WTC11 (cell line): Measurements from ENCODE around the gene U2SURP. TPM values are rescaled to one million over a fixed set of nuclear protein-coding genes. Genes with fewer than 3 reads are reported as not detected.

Experiments
- ATAC-seq: fragments of 200-7000 bp; cut with Tn5 transposase; 2 replicates; pipeline ENCODE4 v1.10.0; 2021; ENCODE audit warnings: mild to moderate bottlenecking, moderate library complexity
- CTCF ChIA-PET: fragments of 300-600 bp; sonication (Branson Sonifier 250); formaldehyde crosslinking; loops from one replicate; lab custom pipeline; 2021; ENCODE audit warnings: antibody characterized with exemption; lab: Charles Lee
- POLR2A ChIA-PET: fragments of 350-600 bp; sonication (Branson Sonifier 250); formaldehyde crosslinking; loops from one replicate; lab custom pipeline; 2021; ENCODE audit warnings: antibody characterized with exemption; lab: Charles Lee
- DNase-seq: peaks from one replicate; pipeline ENCODE4 v3.0.0; 2021; ENCODE audit warnings: low spot score
- H3K27ac Mint-ChIP-seq: 2 replicates; pipeline ENCODE4 v1.8.0; 2021; ENCODE audit warnings: mixed read lengths
- H3K27me3 Mint-ChIP-seq: 2 replicates; pipeline ENCODE4 v1.8.0; 2021; ENCODE audit warnings: low read depth, mild to moderate bottlenecking, moderate library complexity, mixed read lengths
- H3K36me3 Mint-ChIP-seq: 2 replicates; pipeline ENCODE4 v1.8.0; 2021; ENCODE audit warnings: mixed read lengths
- H3K4me1 Mint-ChIP-seq: 2 replicates; pipeline ENCODE4 v1.8.0; 2022; ENCODE audit warnings: mixed read lengths
- H3K4me3 Mint-ChIP-seq: 2 replicates; pipeline ENCODE4 v1.8.0; 2021; ENCODE audit warnings: mild to moderate bottlenecking, moderate library complexity, mixed read lengths
- H3K9me3 Mint-ChIP-seq: 2 replicates; pipeline ENCODE4 v1.8.0; 2021; ENCODE audit warnings: mixed read lengths
- JUN ChIP-seq: sonication (generic); formaldehyde crosslinking; IDR thresholded peaks from 2 replicates; pipeline ENCODE4 v1.8.0; 2023; ENCODE audit warnings: mild to moderate bottlenecking, missing genetic modification reagents
- NFE2L1 ChIP-seq: sonication (generic); formaldehyde crosslinking; IDR thresholded peaks from 2 replicates; pipeline ENCODE4 v1.8.1; 2023; ENCODE audit warnings: missing genetic modification reagents
- NFYB ChIP-seq: sonication (generic); formaldehyde crosslinking; conservative IDR thresholded peaks from 2 replicates; pipeline ENCODE4 v1.8.0; 2022; ENCODE audit warnings: low read depth, missing genetic modification reagents
- RORB ChIP-seq: fragments of 250-450 bp; sonication (Bioruptor Pico); IDR thresholded peaks from 2 replicates; pipeline ENCODE4 v1.9.0; 2021; ENCODE audit warnings: mild to moderate bottlenecking
- SMAD3 ChIP-seq: sonication (generic); formaldehyde crosslinking; IDR thresholded peaks from 2 replicates; pipeline ENCODE4 v1.8.0; 2022; ENCODE audit warnings: missing genetic modification reagents, mild to moderate bottlenecking, borderline replicate concordance
- TP53 ChIP-seq: sonication (generic); formaldehyde crosslinking; IDR thresholded peaks from 2 replicates; pipeline ENCODE4 v1.8.1; 2023; ENCODE audit warnings: mild to moderate bottlenecking, missing genetic modification reagents
- total RNA-seq: library from RNA; stranded (reverse); gene quantifications from 3 replicates; pipeline ENCODE4 v1.2.3, GENCODE V29; 2021
- TF ChIP-seq, protein P1 (sequence below): fragments of 200-600 bp; IDR thresholded peaks from 2 replicates; pipeline ENCODE4 v1.8.0; 2022; ENCODE audit warnings: antibody characterized with exemption
- TF ChIP-seq, protein P2 (sequence below): sonication (generic); formaldehyde crosslinking; conservative IDR thresholded peaks from 2 replicates; pipeline ENCODE4 v1.8.1; 2023; ENCODE audit warnings: mild to moderate bottlenecking, low read depth, missing genetic modification reagents, moderate library complexity
- TF ChIP-seq, protein P3 (sequence below): fragments of 250-450 bp; sonication (Bioruptor Pico); conservative IDR thresholded peaks from 2 replicates; pipeline ENCODE4 v1.9.0; 2021; ENCODE audit warnings: mild to moderate bottlenecking
- TF ChIP-seq, protein P4 (sequence below): sonication (generic); formaldehyde crosslinking; IDR thresholded peaks from 2 replicates; pipeline ENCODE4 v1.8.1; 2022; ENCODE audit warnings: mild to moderate bottlenecking, missing genetic modification reagents, moderate library complexity, borderline replicate concordance
- TF ChIP-seq, protein P5 (sequence below): sonication (generic); formaldehyde crosslinking; IDR thresholded peaks from 2 replicates; pipeline ENCODE4 v1.8.1; 2022; ENCODE audit warnings: missing genetic modification reagents, borderline replicate concordance
- TF ChIP-seq, protein P6 (sequence below): sonication (generic); formaldehyde crosslinking; IDR thresholded peaks from 2 replicates; pipeline ENCODE4 v1.8.0; 2022; ENCODE audit warnings: mild to moderate bottlenecking, missing genetic modification reagents
- TF ChIP-seq, protein P7 (sequence below): sonication (generic); formaldehyde crosslinking; IDR thresholded peaks from 2 replicates; pipeline ENCODE4 v1.8.1; 2023; ENCODE audit warnings: mild to moderate bottlenecking, moderate library complexity, missing genetic modification reagents
- TF ChIP-seq, protein P8 (sequence below): sonication (generic); formaldehyde crosslinking; IDR thresholded peaks from 2 replicates; pipeline ENCODE4 v1.8.0; 2022; ENCODE audit warnings: mild to moderate bottlenecking, missing genetic modification reagents
- TF ChIP-seq, protein P9 (sequence below): sonication (generic); formaldehyde crosslinking; IDR thresholded peaks from 2 replicates; pipeline ENCODE4 v1.8.1; 2023; ENCODE audit warnings: mild to moderate bottlenecking, missing genetic modification reagents, moderate library complexity
- TF ChIP-seq, protein P10 (sequence below): sonication (generic); formaldehyde crosslinking; IDR thresholded peaks from 2 replicates; pipeline ENCODE4 v1.8.0; 2022; ENCODE audit warnings: mild to moderate bottlenecking, missing genetic modification reagents

The U2SURP gene
- total RNA-seq, 1 experiment from 2014 or later = 133 TPM

DNA sequence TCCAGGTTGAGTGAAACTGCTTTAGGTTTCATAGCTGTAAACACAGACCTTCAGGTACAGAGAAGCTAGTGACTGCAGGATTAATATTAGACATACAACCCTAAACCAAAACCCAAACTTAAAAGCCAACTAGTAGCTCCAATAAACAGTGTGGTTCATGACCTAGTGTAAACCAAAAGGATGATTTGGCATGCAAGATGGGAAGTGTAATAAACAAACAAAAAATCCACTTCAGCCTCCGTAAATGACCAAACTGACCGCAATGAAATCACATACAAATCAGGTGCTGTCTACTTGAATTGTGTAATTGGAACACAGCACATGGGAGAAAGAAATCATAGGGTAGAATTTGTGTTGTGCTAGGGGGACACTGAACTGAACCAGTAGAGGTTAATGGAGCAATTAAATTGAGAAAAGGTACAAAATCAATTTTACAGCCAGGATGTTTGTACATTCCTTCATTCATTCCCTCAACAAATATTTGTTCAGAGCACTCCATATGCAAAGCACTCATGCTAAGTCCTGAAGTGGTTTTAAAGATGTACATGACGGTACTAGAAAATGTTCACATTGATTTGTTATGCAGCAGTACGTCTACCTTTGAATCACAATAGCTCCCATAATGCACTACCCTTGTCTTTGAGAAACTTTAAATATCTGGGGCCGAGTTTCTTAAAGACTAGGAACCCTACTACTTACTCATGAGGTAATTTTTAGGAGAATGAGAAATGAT, 96.8 kb downstream of the U2SURP start:
- no peaks in the 10 kb centered on the region; the same call in 1 of the 2 replicates for H3K27me3 Mint-ChIP-seq
- H3K36me3 Mint-ChIP-seq = peaks cover 13% of the 10 kb centered on the region
- POLR2A ChIA-PET = no interaction called here
- no peak for ATAC-seq
- CTCF ChIA-PET = interaction anchor here (1.0 kb wide), 2 partner anchors 23 to 576 kb away, joined by 3 read pairs; no protein-coding TSS in a partner anchor
- TF ChIP-seq, protein P1, sequence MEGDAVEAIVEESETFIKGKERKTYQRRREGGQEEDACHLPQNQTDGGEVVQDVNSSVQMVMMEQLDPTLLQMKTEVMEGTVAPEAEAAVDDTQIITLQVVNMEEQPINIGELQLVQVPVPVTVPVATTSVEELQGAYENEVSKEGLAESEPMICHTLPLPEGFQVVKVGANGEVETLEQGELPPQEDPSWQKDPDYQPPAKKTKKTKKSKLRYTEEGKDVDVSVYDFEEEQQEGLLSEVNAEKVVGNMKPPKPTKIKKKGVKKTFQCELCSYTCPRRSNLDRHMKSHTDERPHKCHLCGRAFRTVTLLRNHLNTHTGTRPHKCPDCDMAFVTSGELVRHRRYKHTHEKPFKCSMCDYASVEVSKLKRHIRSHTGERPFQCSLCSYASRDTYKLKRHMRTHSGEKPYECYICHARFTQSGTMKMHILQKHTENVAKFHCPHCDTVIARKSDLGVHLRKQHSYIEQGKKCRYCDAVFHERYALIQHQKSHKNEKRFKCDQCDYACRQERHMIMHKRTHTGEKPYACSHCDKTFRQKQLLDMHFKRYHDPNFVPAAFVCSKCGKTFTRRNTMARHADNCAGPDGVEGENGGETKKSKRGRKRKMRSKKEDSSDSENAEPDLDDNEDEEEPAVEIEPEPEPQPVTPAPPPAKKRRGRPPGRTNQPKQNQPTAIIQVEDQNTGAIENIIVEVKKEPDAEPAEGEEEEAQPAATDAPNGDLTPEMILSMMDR = no peak
- TF ChIP-seq TP53 (CRISPR knock-in tag) (no peak), NFYB (no peak), NFE2L1 (CRISPR knock-in tag) (no peak), JUN (no peak), RORB (CRISPR knock-in tag) (no peak), SMAD3 (CRISPR knock-in tag) (no peak)
- TF ChIP-seq, protein P2, sequence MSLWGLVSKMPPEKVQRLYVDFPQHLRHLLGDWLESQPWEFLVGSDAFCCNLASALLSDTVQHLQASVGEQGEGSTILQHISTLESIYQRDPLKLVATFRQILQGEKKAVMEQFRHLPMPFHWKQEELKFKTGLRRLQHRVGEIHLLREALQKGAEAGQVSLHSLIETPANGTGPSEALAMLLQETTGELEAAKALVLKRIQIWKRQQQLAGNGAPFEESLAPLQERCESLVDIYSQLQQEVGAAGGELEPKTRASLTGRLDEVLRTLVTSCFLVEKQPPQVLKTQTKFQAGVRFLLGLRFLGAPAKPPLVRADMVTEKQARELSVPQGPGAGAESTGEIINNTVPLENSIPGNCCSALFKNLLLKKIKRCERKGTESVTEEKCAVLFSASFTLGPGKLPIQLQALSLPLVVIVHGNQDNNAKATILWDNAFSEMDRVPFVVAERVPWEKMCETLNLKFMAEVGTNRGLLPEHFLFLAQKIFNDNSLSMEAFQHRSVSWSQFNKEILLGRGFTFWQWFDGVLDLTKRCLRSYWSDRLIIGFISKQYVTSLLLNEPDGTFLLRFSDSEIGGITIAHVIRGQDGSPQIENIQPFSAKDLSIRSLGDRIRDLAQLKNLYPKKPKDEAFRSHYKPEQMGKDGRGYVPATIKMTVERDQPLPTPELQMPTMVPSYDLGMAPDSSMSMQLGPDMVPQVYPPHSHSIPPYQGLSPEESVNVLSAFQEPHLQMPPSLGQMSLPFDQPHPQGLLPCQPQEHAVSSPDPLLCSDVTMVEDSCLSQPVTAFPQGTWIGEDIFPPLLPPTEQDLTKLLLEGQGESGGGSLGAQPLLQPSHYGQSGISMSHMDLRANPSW (CRISPR knock-in tag) = no peak
- TF ChIP-seq, protein P3, sequence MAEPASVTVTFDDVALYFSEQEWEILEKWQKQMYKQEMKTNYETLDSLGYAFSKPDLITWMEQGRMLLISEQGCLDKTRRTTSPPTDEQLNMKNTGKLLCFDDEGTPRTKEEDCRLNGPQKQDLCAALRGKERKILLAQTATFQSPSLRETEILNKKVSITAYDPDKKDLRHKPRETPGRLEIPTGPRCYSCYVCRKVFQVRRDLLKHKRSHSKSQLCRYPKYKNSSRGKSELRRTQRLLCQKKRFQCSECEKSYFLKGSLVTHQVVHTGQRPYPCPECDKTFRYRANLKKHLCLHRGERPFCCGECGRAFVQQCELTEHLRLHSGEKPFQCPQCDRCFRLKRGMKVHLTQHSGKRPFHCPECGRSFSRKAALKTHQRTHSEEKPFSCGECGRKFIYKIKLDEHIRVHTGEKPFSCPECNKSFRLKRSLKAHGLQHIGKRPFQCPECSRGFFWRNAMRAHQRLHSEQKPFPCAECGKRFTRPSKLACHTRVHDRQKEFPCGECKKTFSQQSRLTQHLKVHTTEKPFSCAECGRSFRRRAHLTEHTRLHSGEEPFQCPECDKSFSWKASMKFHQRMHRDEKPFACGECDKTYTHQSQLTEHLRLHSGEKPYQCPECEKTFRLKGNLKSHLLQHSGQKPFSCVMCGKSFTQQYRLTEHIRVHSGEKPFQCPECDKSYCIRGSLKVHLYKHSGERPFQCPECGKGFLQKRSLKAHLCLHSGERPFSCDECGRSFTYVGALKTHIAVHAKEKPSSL (CRISPR knock-in tag) = no peak
- TF ChIP-seq, protein P4, sequence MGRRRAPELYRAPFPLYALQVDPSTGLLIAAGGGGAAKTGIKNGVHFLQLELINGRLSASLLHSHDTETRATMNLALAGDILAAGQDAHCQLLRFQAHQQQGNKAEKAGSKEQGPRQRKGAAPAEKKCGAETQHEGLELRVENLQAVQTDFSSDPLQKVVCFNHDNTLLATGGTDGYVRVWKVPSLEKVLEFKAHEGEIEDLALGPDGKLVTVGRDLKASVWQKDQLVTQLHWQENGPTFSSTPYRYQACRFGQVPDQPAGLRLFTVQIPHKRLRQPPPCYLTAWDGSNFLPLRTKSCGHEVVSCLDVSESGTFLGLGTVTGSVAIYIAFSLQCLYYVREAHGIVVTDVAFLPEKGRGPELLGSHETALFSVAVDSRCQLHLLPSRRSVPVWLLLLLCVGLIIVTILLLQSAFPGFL (CRISPR knock-in tag) = no peak
- TF ChIP-seq, protein P5, sequence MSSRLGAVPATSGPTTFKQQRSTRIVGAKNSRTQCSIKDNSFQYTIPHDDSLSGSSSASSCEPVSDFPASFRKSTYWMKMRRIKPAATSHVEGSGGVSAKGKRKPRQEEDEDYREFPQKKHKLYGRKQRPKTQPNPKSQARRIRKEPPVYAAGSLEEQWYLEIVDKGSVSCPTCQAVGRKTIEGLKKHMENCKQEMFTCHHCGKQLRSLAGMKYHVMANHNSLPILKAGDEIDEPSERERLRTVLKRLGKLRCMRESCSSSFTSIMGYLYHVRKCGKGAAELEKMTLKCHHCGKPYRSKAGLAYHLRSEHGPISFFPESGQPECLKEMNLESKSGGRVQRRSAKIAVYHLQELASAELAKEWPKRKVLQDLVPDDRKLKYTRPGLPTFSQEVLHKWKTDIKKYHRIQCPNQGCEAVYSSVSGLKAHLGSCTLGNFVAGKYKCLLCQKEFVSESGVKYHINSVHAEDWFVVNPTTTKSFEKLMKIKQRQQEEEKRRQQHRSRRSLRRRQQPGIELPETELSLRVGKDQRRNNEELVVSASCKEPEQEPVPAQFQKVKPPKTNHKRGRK (CRISPR knock-in tag) = no peak
- TF ChIP-seq, protein P6, sequence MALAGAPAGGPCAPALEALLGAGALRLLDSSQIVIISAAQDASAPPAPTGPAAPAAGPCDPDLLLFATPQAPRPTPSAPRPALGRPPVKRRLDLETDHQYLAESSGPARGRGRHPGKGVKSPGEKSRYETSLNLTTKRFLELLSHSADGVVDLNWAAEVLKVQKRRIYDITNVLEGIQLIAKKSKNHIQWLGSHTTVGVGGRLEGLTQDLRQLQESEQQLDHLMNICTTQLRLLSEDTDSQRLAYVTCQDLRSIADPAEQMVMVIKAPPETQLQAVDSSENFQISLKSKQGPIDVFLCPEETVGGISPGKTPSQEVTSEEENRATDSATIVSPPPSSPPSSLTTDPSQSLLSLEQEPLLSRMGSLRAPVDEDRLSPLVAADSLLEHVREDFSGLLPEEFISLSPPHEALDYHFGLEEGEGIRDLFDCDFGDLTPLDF = no peak
- TF ChIP-seq, protein P7, sequence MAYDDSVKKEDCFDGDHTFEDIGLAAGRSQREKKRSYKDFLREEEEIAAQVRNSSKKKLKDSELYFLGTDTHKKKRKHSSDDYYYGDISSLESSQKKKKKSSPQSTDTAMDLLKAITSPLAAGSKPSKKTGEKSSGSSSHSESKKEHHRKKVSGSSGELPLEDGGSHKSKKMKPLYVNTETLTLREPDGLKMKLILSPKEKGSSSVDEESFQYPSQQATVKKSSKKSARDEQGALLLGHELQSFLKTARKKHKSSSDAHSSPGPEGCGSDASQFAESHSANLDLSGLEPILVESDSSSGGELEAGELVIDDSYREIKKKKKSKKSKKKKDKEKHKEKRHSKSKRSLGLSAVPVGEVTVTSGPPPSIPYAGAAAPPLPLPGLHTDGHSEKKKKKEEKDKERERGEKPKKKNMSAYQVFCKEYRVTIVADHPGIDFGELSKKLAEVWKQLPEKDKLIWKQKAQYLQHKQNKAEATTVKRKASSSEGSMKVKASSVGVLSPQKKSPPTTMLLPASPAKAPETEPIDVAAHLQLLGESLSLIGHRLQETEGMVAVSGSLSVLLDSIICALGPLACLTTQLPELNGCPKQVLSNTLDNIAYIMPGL = no peak
- TF ChIP-seq, protein P8, sequence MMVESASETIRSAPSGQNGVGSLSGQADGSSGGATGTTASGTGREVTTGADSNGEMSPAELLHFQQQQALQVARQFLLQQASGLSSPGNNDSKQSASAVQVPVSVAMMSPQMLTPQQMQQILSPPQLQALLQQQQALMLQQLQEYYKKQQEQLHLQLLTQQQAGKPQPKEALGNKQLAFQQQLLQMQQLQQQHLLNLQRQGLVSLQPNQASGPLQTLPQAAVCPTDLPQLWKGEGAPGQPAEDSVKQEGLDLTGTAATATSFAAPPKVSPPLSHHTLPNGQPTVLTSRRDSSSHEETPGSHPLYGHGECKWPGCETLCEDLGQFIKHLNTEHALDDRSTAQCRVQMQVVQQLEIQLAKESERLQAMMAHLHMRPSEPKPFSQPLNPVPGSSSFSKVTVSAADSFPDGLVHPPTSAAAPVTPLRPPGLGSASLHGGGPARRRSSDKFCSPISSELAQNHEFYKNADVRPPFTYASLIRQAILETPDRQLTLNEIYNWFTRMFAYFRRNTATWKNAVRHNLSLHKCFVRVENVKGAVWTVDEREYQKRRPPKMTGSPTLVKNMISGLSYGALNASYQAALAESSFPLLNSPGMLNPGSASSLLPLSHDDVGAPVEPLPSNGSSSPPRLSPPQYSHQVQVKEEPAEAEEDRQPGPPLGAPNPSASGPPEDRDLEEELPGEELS (CRISPR knock-in tag) = no peak
- TF ChIP-seq, protein P9, sequence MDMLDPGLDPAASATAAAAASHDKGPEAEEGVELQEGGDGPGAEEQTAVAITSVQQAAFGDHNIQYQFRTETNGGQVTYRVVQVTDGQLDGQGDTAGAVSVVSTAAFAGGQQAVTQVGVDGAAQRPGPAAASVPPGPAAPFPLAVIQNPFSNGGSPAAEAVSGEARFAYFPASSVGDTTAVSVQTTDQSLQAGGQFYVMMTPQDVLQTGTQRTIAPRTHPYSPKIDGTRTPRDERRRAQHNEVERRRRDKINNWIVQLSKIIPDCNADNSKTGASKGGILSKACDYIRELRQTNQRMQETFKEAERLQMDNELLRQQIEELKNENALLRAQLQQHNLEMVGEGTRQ (CRISPR knock-in tag) = no peak
- TF ChIP-seq, protein P10, sequence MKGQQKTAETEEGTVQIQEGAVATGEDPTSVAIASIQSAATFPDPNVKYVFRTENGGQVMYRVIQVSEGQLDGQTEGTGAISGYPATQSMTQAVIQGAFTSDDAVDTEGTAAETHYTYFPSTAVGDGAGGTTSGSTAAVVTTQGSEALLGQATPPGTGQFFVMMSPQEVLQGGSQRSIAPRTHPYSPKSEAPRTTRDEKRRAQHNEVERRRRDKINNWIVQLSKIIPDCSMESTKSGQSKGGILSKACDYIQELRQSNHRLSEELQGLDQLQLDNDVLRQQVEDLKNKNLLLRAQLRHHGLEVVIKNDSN (CRISPR knock-in tag) = no peak
- DNase-seq = no peak
- no peak overlapping the region for H3K4me3 Mint-ChIP-seq
- H3K9me3 Mint-ChIP-seq = peaks cover 23% of the 10 kb centered on the region
- peaks cover 6% of the 10 kb centered on the region for H3K4me1 Mint-ChIP-seq
- no peak overlapping the region for H3K27ac Mint-ChIP-seq
